Neural cell (in vitro differentiated cells): ENCODE measurements around the gene VWA8.

Experiments used
- CTCF ChIP-seq: fragments of 450-650 bp; IDR thresholded peaks from 2 replicates; pipeline ENCODE4 v1.5.1; 2014; ENCODE audit warnings: antibody characterized with exemption, mild to moderate bottlenecking, moderate library complexity; ENCODE audit not compliant: poor library complexity, severe bottlenecking
- EP300 ChIP-seq: fragments of 450-650 bp; conservative IDR thresholded peaks from 2 replicates; pipeline ENCODE4 v1.6.1; 2014; ENCODE audit warnings: antibody characterized with exemption, mild to moderate bottlenecking, moderate library complexity; ENCODE audit not compliant: poor library complexity, severe bottlenecking
- EZH2 ChIP-seq: fragments of 200-600, 300-800 bp; shearing (Covaris generic), sonication (generic); IDR thresholded peaks from 2 replicates; pipeline ENCODE4 v1.6.1; 2014; ENCODE audit warnings: antibody characterized with exemption, low read length, borderline replicate concordance, mild to moderate bottlenecking; ENCODE audit not compliant: insufficient read depth, poor library complexity, severe bottlenecking
- MXI1 ChIP-seq: fragments of 450-650 bp; conservative IDR thresholded peaks from 2 replicates; pipeline ENCODE4 v1.6.1; 2014; ENCODE audit warnings: antibody characterized with exemption, mild to moderate bottlenecking; ENCODE audit not compliant: poor library complexity, severe bottlenecking
- POLR2AphosphoS5 ChIP-seq: IDR thresholded peaks from 2 replicates; pipeline ENCODE4 v1.6.1; 2012
- RAD21 ChIP-seq: fragments of 450-650 bp; conservative IDR thresholded peaks from 2 replicates; pipeline ENCODE4 v1.6.1; 2014; ENCODE audit warnings: antibody characterized with exemption, mild to moderate bottlenecking, moderate library complexity
- SMC3 ChIP-seq: fragments of 450-650 bp; conservative IDR thresholded peaks from 2 replicates; pipeline ENCODE4 v1.6.1; 2014; ENCODE audit warnings: antibody characterized with exemption, mild to moderate bottlenecking, moderate library complexity; ENCODE audit not compliant: poor library complexity
- TAF1 ChIP-seq: IDR thresholded peaks from 2 replicates; pipeline ENCODE4 v1.6.1; 2012; ENCODE audit warnings: low read depth

GRCh38 chr13:41624041-41624440, 336.9 kb downstream of the VWA8 start:
- TF ChIP-seq SMC3 (no peak), EZH2 (no peak), CTCF (no peak), TAF1 (no peak), POLR2AphosphoS5 (no peak), MXI1 (no peak), EP300 (no peak), RAD21 (no peak)
